Measurements from ENCODE around the gene ATP6V1C2.

GRCh38 chr2:10709290-10709939 lies 12.0 kb upstream of the ATP6V1C2 start:
- TF ChIP-seq CTCF (IDR thresholded peaks at IDR 0.05; ENCODE audit: insufficient read depth, low read depth, low read length): peak; percentile 15
- no peak for TF ChIP-seq EZH2 (IDR thresholded peaks at IDR 0.05; ENCODE audit: insufficient read depth, low read length)
